GM19099 (cell line): ENCODE results near the gene KIF7.

ENCODE experiments used
- POLR2A ChIP-seq: IDR thresholded peaks from 3 replicates; pipeline ENCODE4 v1.6.1; 2011; ENCODE audit warnings: low read depth; ENCODE audit not compliant: insufficient read length; ENCODE audit errors: extremely low read depth

KIF7 gene

GRCh38 chr15:89659295-89659694 lies 4.0 kb upstream of the KIF7 start:
- TF ChIP-seq POLR2A = no peak

GRCh38 chr15:89657686-89658200 lies 2.5 kb upstream of the KIF7 start:
- no peak for TF ChIP-seq POLR2A

- TF ChIP-seq POLR2A = no peak
These were observed 999 bp upstream of the KIF7 start for GRCh38 chr15:89656116-89656815.

GRCh38 chr15:89654301-89654761 lies 936 bp downstream of the KIF7 start:
- no peak for TF ChIP-seq POLR2A

GRCh38 chr15:89653578-89653977 lies 1.7 kb downstream of the KIF7 start:
- TF ChIP-seq POLR2A = no peak

- TF ChIP-seq POLR2A = no peak
These were observed 2.6 kb downstream of the KIF7 start for GRCh38 chr15:89652666-89653065.

- no peak for TF ChIP-seq POLR2A
These were observed 3.1 kb downstream of the KIF7 start for GRCh38 chr15:89652131-89652530.

- TF ChIP-seq POLR2A = no peak
These were observed 5.6 kb downstream of the KIF7 start for GRCh38 chr15:89649716-89650115.

GRCh38 chr15:89649013-89649625 lies 6.1 kb downstream of the KIF7 start:
- no peak for TF ChIP-seq POLR2A

GRCh38 chr15:89648106-89649012 lies 6.9 kb downstream of the KIF7 start:
- no peak for TF ChIP-seq POLR2A

GRCh38 chr15:89647191-89647851 lies 7.9 kb downstream of the KIF7 start:
- no peak for TF ChIP-seq POLR2A

GRCh38 chr15:89646416-89647141 lies 8.7 kb downstream of the KIF7 start:
- no peak for TF ChIP-seq POLR2A

GRCh38 chr15:89645680-89646079 lies 9.6 kb downstream of the KIF7 start:
- TF ChIP-seq POLR2A = no peak

- no peak for TF ChIP-seq POLR2A
These were observed 13.2 kb downstream of the KIF7 start for GRCh38 chr15:89642106-89642505.

- no peak for TF ChIP-seq POLR2A
These were observed 14.2 kb downstream of the KIF7 start for GRCh38 chr15:89641053-89641452.

GRCh38 chr15:89640245-89640644 lies 15.0 kb downstream of the KIF7 start:
- no peak for TF ChIP-seq POLR2A
